Lower leg skin (tissue), 3 donors: ENCODE measurements around the gene XBP1.
"Not testable (repeated sequence)": the region's sequence is repeated elsewhere in the genome, so short reads cannot be mapped to it uniquely, and the experiment has no call there.

Experiments
- CTCF ChIP-seq, 3 donors: fragments of 450-650 bp; IDR thresholded peaks; one replicate each; pipeline ENCODE4 v1.5.1; 2016; ENCODE audit warnings: antibody characterized with exemption in 3 of 3, mild to moderate bottlenecking in 3 of 3, moderate library complexity in 2 of 3
- POLR2A ChIP-seq, 2 donors: fragments of 450-650 bp; IDR thresholded peaks; one replicate each; pipeline ENCODE4 v1.6.1; 2016 to 2017; ENCODE audit warnings: antibody characterized with exemption in 2 of 2, mild to moderate bottlenecking in 1 of 2, moderate library complexity in 1 of 2

GRCh38 chr22:28826430-28826829 lies 26.1 kb upstream of the XBP1 start:
- TF ChIP-seq CTCF, POLR2A (IDR thresholded peaks at IDR 0.05): not testable (repeated sequence)
